SKM-1 treated with dmso at 0.1 percent for 144 hours (cell line): ENCODE data around the gene UBP1.
"Not testable (repeated sequence)": the region's sequence is repeated elsewhere in the genome, so short reads cannot be mapped to it uniquely, and the experiment has no call there.

Experiments
- DNase-seq: peaks from one replicate; lab custom pipeline; 2025; ENCODE audit not compliant: unreplicated experiment; lab: John Stamatoyannopoulos, UW

The UBP1 gene

GRCh38 chr3:33437556-33438283 lies 2.5 kb downstream of the UBP1 start:
- no peak for DNase-seq

DNA sequence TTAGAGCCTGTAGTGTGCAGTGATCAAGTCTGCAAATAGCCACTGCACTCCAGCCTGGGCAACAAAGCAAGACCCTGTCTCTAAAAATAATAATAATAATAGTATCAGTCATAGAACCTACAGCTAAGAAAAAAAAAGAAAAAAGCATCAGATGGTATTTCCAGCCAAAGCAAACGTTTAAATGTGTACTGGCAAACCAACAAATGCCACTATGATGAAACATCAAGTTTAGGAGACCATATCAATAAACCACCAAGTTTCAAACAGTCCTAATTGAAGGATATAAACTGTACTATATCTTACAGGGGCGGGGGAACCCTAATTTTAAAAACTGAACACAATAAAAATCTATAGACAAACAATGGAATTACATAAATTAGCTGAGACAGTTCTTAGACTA lies 6.4 kb downstream of the UBP1 start:
- no peak for DNase-seq

DNA sequence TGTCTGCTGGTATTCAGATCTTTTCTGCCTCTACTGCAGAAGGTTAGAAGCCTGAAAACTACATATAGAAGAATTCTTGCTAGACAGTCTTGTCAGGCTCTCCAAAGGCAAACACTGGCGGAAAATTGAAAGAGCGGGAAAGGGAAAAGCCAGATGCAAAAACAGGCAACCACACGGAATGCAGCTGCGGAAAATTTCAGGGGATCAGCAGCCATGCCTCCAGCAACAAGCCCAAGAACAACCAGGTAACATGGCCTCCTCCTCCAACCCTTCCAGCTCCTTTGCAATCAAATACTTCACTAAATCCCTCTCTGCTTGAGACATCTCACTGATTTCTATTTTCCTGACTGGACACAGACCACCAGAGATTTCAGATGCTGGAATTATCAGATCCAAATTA lies 9.6 kb downstream of the UBP1 start:
- DNase-seq: no peak

- DNase-seq: no peak
These were observed 10.1 kb downstream of the UBP1 start for GRCh38 chr3:33430061-33430460.

- not testable (repeated sequence) for DNase-seq
These were observed 10.9 kb downstream of the UBP1 start for GRCh38 chr3:33429306-33429705.

DNA sequence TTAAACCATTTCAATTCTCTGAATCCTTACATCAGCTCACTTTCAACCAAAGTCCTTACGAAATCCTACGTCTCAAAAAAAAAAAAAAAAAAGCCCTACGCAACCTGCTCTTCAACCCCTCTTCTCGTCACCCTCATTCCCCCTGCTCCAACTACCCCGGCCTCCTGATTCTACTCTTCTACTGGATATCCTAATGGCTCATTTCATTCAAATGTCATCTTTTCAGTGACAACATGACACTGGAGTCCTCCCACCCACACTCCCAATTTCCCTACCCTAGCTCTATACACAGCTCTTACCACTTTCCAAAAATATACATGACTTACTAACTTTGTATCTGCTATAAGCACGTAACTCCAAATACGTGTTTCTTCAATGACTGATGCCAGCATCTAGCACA lies 11.5 kb downstream of the UBP1 start:
- DNase-seq: peak; percentile 44

GRCh38 chr3:33426630-33427317 lies 13.4 kb downstream of the UBP1 start:
- DNase-seq: no peak

GRCh38 chr3:33426068-33426467 lies 14.1 kb downstream of the UBP1 start:
- DNase-seq: no peak

DNA sequence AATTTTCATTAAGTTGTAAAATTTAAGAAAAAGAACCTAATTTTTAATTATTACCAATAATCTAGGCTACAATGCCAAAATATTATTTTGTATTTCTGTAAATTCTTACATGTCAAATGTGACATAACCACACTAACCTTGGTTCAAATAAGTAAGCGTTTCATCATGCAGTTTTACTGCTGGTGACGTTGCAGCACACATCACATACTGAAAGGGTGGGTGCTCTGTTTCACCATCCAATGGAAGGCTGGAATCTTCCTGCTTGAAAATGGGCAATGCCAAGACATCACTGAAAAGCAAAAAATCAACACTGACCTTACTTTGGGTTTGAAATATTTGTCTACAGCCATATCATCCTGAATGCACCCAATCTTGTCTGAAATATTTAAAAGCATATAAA lies 14.8 kb downstream of the UBP1 start:
- no peak for DNase-seq

- DNase-seq: no peak
These were observed 15.4 kb downstream of the UBP1 start for GRCh38 chr3:33424606-33425452.

DNA sequence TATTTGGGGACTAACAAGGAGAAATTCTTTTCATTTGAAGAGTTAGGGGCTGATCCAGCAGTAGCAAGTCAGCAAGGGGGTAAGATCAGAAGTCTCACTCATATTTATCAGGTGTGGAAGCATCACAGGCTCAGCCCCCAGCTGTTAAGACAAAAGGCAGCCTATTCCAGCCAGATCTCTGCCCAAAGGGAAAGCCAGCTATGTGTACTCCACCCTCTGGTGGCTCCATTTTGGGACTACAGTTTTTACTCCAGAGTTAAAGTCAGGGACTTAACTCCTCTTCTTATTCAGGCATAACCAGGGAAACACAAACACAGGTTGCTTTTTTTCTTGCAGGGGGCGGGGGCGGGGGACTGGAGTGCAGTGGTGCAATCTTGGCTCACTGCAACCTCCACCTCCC lies 19.2 kb downstream of the UBP1 start:
- DNase-seq: no peak

- DNase-seq: no peak
These were observed 20.3 kb downstream of the UBP1 start for GRCh38 chr3:33419948-33420347.

DNA sequence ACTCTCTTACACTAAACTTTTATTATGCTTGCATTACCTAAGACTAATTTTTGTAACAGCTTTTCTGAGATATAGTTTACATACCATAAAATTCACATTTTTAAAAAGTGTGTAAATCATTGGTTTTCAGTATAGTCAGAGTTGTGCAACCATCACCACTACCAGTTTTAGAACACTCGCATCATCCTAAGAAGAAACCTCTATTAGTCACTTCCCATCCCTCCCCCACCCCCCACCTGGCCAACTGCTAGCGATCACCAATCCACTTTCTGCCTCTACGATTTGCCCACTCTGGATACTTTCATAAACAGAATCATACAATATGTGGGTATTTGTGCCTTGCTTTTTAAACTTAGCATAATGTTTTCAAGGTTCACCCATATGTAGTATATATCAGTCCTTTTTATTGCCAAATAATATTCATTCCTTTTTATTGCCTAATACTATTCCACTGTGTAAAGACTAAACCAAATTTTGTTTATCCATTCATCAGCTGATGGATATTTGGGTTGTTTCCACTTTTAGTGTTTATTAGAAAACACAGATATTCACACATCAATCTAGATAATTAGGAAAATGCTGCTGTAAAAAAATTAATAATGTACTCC lies 23.0 kb downstream of the UBP1 start:
- no peak for DNase-seq

DNA sequence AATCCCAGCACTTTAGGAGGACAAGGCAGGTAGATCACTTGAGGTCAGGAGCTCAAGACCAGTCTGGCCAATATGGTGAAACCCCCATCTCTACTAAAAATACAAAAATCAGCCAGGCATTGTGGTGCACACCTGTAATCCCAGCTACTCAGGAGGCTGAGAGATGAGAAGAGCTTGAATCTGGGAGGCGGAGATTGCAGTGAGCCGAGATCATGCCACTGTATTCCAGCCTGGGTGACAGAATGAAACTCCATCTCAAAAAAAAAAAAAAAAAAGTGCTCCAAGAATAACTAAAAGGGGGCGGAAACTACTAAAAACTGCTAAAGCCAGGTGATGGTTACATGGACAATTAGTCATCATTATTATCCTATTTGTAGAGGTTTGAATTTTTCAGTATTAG lies 29.4 kb downstream of the UBP1 start:
- not testable (repeated sequence) for DNase-seq

- no peak for DNase-seq
These were observed 36.4 kb downstream of the UBP1 start for GRCh38 chr3:33403756-33404155.

GRCh38 chr3:33402936-33403335 lies 37.3 kb downstream of the UBP1 start:
- no peak for DNase-seq

- no peak for DNase-seq
These were observed 38.4 kb downstream of the UBP1 start for GRCh38 chr3:33401781-33402180.

GRCh38 chr3:33398410-33398809 lies 41.8 kb downstream of the UBP1 start:
- no peak for DNase-seq

- no peak for DNase-seq
These were observed 44.3 kb downstream of the UBP1 start for GRCh38 chr3:33395900-33396299.

DNA sequence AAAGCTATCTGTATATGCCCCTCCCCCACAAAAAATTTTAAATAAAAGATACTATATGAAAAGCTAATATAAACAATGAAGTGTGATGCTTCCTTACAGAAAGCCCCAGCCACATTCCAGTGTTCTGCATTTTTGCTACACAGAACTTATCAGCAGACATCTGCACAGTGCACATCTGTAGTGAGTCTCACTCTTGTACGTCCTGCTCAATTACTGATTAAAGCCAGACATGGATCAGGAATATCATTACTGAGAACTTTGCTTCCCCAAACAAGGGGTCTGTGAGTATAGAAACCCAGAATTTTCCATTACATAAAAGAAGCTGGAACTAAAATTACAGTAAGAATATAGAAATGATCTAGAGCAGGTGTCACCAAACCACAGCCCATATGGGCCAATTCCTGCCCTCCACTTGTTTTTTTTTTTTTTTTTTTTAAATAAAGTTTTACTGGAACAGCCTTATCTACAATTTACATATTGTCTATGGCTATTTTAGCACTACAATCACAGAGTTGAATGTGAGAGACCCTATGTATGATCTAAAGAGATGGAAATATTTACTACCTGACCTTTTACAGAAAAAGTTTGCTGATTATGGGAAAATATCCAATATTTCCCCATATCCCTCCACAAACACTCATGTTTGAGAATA lies 45.7 kb downstream of the UBP1 start:
- DNase-seq: no peak

DNA sequence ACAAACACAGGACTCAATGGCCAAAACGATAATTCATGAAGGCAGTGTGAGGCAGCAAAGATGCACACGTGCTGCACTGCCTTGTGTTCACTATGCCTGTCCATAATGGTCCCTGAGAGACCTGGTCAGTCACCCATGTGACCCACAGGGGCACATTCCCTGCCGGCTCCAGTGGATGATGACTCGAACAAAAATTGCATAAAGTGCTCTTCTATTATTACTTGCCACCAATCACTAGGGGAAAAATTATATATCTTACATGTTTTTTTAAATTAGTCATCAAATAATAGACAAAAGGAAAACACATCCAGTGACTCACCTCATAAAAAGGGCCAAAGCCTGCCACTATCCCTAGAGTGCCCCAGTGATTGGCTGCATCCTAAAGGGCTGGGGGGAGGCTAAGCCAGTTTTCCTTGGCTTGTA lies 47.5 kb downstream of the UBP1 start:
- DNase-seq: no peak
